GM04504 (cell line): ENCODE data around the gene MS4A7.
"Not testable (repeated sequence)": the region's sequence is repeated elsewhere in the genome, so short reads cannot be mapped to it uniquely, and the experiment has no call there.

Experiments used
- DNase-seq: peaks from one replicate; pipeline ENCODE4 v3.0.0-alpha.2; 2012; ENCODE audit warnings: low read depth

MS4A7 gene, protein sequence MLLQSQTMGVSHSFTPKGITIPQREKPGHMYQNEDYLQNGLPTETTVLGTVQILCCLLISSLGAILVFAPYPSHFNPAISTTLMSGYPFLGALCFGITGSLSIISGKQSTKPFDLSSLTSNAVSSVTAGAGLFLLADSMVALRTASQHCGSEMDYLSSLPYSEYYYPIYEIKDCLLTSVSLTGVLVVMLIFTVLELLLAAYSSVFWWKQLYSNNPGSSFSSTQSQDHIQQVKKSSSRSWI

DNA sequence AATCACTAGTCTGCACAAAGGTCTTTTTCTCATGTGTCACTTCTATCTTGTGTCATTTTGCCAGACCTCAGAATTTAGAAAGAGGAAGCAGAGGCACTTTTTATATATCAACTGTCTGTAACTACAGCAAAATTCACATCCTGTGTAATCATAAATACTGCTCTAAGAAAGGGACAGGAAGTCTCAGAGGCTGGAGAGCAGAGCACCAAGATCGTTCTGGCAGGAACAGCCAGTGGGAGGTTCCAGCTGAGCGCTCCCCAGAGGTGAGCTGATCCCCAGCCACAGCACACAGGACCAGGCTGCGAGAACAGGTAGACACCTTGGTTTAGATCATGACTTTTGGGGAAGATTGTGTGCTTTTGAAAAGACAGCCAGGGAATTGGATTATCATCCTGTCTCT, at the start of gene MS4A7:
Gene MS4A7 (plus strand): TSS at position 179 of the 400 bp plus-strand sequence. CDS start 4,610 bp downstream, outside the sequence.
- no peak for DNase-seq

DNA sequence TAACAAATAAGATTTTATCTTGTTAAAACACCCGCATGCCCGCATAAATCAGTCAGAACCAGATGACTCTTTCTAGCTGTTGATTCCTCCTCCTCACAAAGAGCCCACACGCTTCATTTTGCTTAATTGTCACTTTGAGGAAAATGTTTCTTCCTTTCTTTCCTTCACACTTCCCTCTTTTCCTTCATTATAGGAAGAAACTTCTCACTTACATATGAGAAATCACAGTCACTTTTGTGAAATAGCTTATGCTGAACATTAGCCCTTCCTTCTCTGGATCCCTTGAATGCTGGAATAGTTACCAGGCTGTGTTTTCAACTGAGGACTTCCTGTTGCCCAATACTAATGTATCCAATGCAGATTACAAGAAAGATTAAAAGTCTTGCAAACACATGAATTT, 45.5 kb upstream of the MS4A7 start:
- no peak for DNase-seq

DNA sequence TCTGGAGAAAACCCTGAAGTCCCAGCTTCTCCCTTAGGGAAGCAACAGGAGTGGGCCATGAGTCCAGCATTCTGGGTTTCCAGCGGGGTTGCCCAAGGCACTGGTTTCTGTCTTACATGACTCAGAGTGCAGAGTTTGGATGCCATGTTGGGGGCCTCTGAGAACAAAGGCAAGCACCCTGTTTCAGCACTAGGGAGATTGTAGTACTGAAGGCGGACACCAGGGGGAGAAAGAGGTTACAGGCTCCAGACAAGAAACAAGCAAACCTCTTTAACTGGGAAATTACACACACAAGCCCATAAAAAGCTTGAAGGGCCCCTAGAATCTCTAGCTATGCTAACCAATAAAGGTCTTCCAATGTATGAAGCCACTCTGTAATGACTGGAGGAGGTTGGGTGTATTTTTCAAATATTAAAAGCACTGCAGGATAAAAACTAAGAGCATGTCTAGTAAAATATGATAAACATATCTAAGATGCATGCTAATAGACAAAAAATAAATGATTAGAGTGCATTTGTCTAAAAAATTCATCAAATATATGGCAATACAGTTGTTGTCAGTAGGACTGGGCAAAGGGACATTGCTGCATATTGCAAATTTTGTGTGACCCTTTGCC, 44.2 kb upstream of the MS4A7 start:
- peak; percentile 9 for DNase-seq

DNA sequence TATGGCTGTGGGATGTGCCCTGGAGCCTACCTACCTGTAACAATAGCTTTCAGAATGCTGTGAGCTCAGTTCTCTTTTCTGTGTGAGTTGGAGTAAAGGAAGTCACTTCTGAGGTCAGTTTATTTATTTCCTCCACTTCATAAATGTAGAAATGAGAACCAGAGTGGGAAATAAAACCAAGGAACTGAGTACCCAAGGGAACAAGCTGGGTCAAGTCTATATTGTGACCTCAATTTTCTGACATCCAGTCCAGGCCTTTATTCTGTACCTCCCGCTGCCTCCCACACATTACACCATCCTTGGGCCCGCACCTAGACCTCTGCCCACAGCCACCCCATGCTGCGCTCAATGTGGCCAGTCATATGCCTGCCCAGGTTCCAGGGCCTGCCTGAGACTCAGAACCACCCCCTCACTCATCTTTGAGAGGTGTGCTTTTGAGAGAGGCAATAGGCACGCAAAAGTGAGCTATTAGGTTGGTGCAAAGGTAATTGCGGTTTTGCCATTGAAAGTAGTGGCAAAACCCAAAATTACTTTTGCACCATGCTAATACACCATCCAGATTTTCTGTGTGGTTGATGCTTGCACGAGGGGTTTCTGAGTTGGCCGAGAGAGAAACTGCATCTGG, 41.5 kb upstream of the MS4A7 start:
- DNase-seq, result no peak

DNA sequence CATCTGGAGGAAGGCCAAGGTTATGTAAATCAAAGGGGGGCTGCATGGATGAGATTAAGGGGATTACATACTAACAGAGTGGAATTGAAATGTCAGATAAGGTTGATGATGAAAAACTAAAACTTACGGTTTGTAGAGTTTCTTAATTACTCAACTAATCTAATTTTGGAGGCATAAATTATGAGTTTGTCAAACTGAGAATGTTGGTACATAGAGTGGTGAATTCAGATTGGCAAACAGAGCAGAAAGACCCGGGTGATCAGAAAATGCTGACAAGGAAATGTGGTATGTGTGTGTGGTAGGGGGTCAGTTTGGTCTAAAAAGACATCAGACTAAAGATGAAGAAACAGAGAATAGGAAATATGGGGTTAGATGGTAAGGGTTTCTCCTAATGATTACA, 40.3 kb upstream of the MS4A7 start:
- no peak for DNase-seq

DNA sequence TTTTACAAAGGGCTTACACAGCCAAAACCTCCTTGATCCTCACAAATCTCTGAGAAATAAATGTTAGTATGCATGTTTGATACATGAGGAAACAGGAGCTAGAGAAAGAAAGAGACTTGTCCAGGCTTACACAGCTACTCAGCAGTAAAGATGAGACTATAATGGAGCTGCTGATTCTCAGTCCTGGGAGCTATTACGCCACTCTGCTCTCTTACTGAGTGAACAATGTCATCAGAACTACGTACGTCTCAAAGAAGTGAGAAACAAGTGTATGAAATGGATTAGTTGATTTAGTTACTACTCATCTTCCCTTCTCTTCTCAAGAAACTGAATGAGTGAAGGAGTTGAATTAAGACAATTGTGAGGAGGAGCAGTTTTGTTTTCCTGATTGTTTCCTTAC, 39.0 kb upstream of the MS4A7 start:
- DNase-seq, result no peak

DNA sequence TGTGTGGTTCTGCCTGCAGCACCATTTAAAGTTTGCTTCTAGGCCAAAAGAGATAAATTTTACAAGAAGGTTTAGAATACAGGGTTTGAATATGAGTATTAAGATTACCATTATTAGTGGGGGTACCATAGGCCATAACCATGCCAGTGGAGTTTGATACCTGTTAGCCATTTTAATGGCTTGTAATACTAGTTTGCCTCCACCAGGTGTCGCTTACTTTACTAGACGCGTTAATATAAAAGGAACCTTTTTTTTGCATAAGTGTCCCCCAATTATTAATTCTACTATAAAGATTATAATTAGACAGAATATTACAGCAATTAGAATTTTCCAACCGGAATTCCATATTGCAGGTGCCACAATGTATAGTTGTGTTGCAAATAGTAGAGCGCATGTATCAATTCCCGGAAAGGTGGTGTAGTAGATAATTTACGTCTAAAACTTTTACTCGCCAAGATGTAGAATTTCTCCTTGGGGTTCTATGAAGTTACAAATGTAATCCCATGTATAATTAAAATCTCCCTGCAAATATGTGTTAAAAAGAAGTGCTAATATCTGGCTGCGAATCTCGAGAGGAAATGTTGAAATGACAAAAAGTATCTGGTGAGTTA, 35.1 kb upstream of the MS4A7 start:
- no peak for DNase-seq

DNA sequence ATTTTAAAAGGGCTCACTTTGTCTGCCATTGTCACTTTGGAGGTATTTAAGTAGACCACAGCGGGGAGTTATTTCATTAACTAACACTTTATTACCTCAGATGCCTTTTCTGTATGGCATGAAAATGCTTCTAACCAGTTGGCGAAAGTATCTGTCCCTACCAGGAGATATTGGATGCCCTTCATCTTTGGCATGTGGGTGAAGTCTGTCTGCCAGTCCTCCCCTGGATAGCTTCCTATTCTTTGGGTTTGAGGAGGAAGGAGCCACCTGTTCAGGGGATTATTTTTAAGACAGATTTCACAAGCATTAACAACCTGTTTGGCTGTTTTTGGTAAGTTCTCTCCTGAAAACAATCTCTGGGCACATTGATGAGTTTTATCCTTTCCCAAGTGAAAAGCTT, 34.2 kb upstream of the MS4A7 start:
- no peak for DNase-seq

DNA sequence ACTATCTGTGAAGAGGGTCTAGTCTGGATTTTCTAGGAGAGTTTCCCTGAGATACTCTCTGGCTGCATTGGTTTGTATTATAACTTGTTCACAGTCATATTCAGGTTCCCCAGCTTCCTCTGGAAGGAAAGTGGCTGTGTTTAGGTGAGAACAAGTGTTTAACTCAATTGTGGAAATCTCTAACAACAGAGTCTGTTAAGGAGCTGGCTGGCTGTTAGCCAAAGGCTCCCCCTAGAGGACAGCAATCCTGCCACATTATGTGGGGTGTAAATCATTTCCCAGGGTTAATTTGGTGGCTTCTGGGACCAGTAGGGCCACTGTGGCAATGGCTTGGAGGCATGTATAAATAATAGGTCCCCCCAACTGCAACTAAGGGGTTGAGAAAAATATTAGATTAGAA, 32.8 kb upstream of the MS4A7 start:
- no peak for DNase-seq

DNA sequence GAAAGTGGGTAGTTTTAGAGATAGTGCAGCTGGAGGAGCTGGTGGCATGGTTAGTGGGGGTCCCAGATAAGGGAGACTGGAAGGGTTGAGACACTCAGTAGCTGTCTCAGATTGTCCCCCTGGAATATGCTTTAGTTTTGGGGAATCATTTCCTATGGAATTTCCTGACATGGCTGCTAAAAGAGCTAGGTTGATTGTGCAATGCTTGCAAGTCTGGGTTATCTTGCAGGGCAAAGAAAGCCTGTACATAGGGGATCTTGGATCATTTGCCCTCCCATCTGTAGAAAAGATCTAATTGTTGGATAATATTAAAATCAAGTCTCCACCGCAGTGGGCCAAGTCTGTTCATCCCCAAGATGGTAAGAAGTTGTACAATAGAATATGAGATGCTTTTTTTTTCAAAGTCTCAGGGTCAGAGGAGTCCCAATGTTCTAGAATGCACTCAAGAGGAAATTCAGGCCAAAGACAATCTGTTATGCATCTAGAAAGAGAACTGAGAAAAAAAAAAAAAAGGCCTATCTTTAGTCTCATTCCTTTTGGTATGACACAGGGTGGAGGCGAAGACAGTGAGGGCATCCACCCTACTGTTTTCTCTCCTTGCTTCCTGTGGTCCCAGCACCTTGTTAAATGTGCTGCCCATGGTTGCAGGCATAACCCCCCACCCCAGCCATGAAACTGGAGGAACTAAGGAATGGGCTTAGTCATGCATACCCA, 31.1 kb upstream of the MS4A7 start:
- no peak for DNase-seq

DNA sequence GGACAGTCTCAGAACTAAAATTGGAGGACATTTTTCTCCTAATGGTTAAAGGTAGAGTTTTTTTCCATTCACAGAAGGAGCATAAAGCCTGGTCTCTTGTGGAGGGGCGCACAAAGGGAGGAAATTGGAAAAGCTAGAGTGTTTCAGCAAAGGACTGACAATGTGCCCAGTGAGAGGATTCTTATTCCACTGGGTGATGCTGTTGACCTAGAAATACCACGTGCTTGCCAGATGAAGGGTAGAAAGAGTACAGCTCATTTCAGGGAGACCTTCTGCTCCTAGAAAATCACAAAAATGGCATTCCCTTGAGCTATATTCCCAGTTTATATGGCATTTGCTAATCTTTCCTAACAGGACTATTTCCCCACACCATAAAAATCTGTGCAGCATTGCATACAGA, 30.2 kb upstream of the MS4A7 start:
- DNase-seq, result no peak

DNA sequence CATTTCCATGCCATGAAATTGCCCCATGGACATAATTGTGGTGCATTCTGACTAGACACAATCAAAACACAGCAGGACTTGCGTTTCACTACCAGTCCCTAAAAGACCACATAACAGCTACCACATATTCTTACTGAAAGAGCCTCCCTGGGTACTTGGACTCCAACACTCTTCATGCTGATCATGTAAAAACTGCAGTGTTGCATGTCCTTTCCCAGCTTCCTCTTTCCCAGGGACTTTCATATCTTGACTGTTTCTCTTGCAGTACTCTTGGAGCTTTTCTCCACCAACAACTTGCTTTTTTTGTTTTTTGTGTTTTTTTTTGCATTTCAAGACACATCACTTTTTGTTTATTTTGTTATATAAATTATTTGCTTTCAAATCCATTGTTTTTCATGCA, 28.3 kb upstream of the MS4A7 start:
- DNase-seq, result no peak

DNA sequence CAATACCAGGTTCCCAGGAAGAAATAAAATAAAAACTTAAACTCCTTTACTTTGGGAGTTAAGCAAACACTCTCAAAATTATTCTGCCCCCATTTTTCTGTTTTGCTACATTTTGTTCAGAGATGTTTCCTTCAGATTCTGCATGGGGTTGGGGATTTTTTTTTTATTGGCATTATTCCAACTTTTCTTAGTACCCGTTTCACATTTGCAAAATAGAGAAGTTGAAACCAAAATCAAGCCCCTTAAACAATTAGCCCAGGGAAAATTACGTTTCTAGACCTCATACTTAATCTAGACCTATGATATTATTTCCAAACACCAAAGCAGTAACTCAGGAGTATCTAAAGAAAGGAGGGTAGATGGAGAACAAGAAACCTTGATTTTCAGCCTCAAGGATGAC, 20.6 kb upstream of the MS4A7 start:
- no peak for DNase-seq

DNA sequence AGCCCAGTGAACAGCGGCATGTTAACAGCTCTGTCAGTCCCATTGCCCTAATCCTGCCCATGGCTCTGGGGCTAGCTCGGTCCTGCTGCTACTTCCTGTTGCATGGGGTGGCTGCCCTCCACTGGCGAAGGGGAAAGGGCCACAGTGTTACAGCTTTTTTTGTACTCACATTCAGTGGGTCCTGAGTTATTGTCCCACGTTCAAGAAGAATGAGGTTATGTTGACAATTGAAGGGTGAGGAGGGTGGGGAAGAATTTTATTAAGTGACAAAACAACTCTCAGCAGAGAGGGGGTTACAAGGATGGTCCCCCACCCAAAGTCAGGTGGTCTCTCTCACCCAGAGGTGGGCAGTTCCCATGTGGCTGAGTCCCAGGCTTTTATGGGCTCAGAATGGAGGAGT, 17.7 kb upstream of the MS4A7 start:
- DNase-seq, result no peak

DNA sequence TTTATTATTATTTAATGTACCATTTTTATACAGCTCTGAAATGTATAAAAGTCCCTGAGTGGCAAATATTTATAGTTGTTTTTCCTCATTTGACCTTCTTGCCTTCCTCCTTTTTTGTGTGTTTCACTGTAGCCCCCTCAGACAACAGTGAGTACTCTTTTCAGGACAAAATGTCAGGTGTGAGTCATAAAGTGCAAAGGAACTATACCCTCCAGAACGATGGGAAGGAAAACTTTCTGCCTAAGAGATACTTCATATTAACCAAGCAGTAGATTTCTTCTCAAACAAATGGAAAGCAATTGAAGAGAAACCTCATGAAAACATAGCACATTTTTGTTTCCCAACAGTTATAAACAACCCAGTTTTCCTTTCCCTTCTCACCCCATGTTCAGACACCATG, 16.1 kb upstream of the MS4A7 start:
- no peak for DNase-seq

DNA sequence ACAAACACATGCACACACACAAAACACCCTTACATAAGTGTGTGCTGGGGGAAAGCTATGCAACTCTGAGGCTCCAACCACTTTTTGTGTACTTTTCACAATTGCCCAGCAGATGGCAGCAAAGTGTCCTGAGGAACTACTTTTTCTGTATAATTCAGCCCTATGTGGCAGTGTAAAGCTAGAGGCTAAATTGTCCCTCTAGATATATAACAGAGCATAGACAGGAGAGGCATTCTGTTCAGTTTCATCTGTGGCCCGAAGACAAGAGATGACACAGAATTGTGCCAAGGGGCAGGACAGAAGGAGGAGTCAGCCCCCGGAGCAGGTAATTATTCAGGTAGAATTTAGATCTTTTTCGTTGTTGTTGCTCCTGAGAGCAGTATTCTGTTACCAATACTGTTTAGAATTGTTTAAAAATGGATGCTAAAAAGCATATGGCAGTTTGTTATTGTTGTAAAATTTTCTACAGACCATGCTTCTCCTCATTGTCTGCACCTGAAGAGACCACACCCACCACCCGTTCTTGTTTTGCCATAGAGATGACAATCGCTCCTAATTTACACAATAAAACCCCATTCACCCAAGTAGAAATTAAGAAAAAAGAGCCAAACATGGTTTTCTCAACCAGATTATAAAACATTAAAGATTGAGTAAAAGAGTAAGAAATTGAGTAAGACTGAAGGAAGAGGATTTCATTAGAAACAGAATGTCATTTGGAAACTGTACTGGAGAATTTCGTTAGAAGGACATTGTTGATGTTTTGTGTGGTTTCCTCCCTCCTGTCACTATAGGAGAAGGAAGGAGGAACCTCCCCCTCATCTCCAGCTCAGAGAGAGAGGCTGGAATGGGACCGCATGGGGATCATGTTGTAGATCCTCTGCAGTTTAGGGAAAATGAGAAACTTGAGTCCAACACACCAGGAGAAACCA, 14.5 kb upstream of the MS4A7 start:
- DNase-seq, result peak; percentile 9

DNA sequence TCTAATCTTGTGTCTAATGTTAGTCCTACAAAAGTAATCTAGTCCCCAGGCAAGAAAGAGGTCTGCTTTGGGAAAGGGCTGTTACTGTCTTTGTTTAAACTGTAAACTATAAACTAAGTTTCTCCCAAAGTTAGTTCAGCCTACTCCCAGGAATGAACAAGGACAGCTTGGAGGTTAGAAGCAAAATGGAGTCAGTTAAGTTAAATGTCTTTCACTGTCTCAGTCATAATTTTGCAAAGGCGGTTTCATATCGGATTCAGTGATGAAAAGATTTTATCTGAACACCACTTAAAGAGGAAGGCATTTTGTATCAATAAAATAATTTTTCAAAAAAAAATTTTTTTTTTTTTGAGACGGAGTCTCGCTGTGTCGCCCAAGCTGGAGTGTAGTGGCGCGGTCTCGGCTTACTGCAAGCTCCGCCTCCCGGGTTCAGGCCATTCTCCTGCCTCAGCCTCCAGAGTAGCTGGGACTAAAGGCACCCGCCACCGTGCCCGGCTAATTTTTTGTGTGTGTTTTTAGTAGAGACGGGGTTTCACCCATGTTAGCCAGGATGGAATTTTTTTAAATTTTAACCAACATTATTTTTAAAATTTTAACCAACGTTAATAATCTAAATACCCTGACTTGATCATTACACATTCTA, 11.9 kb upstream of the MS4A7 start:
- not testable (repeated sequence) for DNase-seq

DNA sequence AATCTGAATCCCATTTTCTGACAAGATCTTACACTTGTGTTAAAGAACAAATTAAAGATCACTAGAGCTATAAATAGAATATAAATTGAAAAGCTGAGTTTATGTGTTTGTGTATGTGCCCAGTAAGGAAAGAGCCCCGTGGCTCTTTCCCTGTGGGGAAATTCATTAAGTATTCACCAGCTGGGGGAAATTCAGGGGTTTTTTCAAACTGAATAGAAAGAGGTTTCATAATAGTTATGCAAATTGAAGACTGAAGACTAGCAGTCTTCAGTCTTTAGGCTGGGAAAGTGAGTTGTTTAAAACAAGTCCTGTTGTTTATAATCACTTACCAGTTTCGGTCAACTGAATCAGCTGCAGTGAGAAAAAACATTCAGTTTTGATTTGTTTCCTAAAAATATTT, 11.3 kb upstream of the MS4A7 start:
- no peak for DNase-seq

DNA sequence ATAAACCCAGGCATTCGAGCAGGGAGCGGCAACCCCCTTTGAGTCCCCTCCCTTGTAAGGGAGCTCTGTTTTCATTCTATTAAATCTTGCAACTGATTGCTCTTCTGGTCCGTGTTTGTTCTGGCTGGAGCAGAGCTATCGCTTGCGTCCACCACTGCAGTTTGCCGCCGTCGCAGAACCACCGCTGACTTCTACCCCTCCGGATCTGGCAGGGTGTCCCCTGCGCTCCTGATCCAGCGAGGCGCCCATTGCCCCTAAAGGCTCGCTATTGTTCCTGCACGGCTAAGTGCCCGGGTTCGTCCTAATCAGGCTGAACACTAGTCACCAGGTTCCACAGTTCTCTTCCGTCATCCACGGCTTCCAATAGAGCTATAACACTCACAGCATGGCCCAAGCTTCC, 10.4 kb upstream of the MS4A7 start:
- DNase-seq, result no peak

DNA sequence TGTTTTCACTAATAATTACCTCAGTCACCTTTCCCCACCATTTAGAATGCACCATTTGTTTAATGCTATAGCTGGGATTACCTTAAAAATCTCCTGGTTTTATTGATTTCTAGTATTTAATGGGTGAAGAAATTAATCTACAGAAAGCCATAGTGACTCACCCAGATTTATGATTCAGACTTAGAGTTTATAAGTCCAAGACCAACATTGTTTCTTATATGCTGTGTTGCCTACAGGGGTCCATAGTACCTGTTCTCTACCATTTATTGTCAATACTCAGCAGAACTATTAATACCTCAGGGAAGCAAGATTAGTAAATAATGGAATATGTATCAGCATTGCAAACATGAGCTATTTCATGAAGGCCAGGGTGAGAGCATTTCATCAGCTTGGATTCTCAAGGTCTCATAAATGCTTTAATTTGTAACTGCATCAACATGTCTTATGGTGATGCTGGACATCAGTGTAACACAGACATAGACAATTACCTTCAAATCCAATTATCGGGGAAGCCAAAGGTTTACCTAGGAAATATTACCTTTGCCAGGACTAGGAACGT, 8.0 kb upstream of the MS4A7 start:
- DNase-seq, result no peak

DNA sequence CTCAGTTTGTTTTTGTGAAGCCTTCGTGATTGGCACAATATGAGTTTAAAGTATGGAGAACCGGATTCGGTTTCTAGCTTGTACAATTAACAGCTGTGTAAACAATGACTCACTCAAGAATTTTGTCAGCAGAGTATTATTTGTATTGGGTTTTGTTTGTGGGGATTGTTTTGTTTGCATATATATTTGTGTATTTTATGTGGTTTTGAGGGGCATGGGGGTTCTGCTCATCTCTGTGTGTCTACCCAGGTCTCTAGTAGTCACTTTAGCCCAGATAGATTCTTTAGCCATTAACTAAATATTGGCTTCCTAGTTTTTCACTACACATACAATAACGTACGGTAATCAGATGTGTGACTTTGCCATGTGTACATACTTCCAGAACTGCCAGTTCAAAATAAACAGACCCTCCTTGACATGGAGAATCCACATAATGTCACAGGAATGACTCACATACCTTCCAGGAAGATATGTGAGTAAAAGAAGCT, 7.5 kb upstream of the MS4A7 start:
- no peak for DNase-seq
